Progenitor cell of endocrine pancreas (in vitro differentiated cells): Measurements from ENCODE around the gene GNAI3. TPM values are rescaled to one million over a fixed set of nuclear protein-coding genes. Genes with fewer than 3 reads are reported as not detected.

ENCODE experiments used
- DNase-seq: peaks from one replicate; pipeline ENCODE4 v3.0.0; 2021; ENCODE audit warnings: low spot score; ENCODE audit not compliant: unreplicated experiment
- H3K27ac Mint-ChIP-seq: 2 replicates; pipeline ENCODE4 v1.8.0; 2021; ENCODE audit warnings: mild to moderate bottlenecking, moderate library complexity, mixed read lengths
- H3K27me3 Mint-ChIP-seq: 2 replicates; pipeline ENCODE4 v1.8.0; 2021; ENCODE audit warnings: mixed read lengths
- H3K36me3 Mint-ChIP-seq: 2 replicates; pipeline ENCODE4 v1.8.0; 2022; ENCODE audit warnings: mixed read lengths; ENCODE audit not compliant: insufficient read depth
- H3K4me1 Mint-ChIP-seq: 2 replicates; pipeline ENCODE4 v1.8.0; 2021; ENCODE audit warnings: low read depth, mixed read lengths
- H3K4me3 Mint-ChIP-seq: 2 replicates; pipeline ENCODE4 v1.8.0; 2021; ENCODE audit warnings: low read depth, mild to moderate bottlenecking, moderate library complexity, mixed read lengths
- H3K9me3 Mint-ChIP-seq: 2 replicates; pipeline ENCODE4 v1.8.0; 2021; ENCODE audit warnings: low read depth, mixed read lengths
- total RNA-seq: library from RNA; stranded (reverse); gene quantifications from 2 replicates; pipeline ENCODE4 v1.2.1, GENCODE V29; 2021
- TF ChIP-seq, protein P1 (sequence below): fragments of 200-600 bp; sonication (generic); IDR thresholded peaks from one replicate; pipeline ENCODE4 v1.5.0; 2021; ENCODE audit warnings: antibody characterized with exemption, mild to moderate bottlenecking; ENCODE audit not compliant: unreplicated experiment

The GNAI3 gene
- total RNA-seq, 1 donor from 2014 or later = 10.0 TPM

DNA sequence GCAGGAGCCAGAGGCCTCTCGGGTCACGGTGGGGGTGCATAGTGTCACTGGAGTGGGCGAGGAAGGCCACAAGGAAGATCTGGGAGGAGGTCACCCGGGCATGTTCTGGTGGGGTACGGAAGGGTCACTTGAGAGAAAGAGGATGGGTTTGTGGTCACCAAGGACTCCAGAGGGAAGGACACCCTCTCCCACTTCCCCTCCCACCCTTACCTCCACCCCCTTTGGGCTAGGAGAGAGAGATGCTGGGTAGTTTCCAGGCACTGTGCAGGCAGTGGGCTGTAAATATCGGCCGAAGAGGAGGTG lies 39.6 kb upstream of the GNAI3 start:
- H3K4me1 Mint-ChIP-seq = peaks cover 10% of the 10 kb centered on the region
- peaks cover 32% of the 10 kb centered on the region for H3K27me3 Mint-ChIP-seq
- TF ChIP-seq, protein P1, sequence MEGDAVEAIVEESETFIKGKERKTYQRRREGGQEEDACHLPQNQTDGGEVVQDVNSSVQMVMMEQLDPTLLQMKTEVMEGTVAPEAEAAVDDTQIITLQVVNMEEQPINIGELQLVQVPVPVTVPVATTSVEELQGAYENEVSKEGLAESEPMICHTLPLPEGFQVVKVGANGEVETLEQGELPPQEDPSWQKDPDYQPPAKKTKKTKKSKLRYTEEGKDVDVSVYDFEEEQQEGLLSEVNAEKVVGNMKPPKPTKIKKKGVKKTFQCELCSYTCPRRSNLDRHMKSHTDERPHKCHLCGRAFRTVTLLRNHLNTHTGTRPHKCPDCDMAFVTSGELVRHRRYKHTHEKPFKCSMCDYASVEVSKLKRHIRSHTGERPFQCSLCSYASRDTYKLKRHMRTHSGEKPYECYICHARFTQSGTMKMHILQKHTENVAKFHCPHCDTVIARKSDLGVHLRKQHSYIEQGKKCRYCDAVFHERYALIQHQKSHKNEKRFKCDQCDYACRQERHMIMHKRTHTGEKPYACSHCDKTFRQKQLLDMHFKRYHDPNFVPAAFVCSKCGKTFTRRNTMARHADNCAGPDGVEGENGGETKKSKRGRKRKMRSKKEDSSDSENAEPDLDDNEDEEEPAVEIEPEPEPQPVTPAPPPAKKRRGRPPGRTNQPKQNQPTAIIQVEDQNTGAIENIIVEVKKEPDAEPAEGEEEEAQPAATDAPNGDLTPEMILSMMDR = no peak
- H3K27ac Mint-ChIP-seq = no peak overlapping the region
- H3K9me3 Mint-ChIP-seq = no peaks in the 10 kb centered on the region
- no peak for DNase-seq
- peak overlapping the region; percentile 84 for H3K4me3 Mint-ChIP-seq
- no peaks in the 10 kb centered on the region for H3K36me3 Mint-ChIP-seq

DNA sequence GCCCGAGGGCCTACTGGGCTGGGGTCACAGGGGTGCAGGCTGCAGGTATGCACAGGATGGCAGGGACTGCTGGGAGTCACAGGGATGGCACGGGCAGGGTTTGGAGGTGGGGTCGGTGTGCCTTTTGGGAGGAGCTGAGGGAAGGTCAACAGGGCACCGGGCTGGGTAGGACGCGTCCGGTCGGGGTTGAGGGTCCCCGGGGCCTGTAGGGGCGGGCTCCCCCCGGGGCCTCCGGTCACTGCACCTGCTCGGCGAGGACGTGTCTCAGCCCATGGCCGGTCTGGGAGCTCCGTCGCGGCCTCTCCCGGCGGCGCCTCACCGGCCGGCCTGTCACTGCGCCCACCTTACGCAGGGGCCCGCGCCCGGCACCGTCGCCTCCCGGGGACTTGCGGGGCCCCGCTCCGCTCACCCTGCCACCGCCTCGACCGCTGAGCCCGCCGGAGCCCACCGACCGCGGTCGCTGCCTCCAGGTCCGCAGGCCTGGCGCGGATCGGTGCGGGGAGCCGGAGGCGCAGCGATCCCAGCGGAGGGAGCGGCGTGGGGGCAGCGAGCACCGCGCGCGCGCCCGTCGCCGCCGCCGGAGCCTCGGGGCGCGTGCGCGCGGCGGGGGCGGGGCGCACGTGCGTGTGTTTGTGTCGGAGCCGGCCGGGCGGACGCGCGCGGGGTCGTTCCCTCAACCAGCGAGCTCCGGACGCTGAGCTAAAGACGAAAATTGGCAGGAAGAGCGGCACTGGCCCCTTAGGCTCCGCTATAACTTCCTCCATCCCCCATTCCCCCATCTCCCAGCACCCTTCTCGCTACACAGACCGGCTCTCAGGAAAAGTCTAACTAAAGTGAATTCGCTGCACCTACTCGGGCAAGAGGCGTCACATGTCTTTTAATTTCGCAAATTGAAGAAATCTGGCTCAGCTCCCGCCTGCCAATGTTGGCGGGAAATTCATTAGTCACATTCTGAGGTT lies 39.0 kb upstream of the GNAI3 start, which contains the start of gene AMIGO1:
Gene AMIGO1 (minus strand): TSS at position 552 of the 959 bp plus-strand sequence. CDS start 815 bp downstream, outside the sequence.
- Mint-ChIP-seq H3K4me3 (peak within 1 kb of the TSS; percentile 89), H3K27me3 (peaks cover 32% of the 10 kb centered on the region), H3K36me3 (no peaks in the 10 kb centered on the region), H3K4me1 (peaks cover 10% of the 10 kb centered on the region), H3K9me3 (no peaks in the 10 kb centered on the region), H3K27ac (peak within 1 kb of the TSS; percentile 73)
- DNase-seq = peak; percentile 54
- TF ChIP-seq, protein P1 = no peak

DNA sequence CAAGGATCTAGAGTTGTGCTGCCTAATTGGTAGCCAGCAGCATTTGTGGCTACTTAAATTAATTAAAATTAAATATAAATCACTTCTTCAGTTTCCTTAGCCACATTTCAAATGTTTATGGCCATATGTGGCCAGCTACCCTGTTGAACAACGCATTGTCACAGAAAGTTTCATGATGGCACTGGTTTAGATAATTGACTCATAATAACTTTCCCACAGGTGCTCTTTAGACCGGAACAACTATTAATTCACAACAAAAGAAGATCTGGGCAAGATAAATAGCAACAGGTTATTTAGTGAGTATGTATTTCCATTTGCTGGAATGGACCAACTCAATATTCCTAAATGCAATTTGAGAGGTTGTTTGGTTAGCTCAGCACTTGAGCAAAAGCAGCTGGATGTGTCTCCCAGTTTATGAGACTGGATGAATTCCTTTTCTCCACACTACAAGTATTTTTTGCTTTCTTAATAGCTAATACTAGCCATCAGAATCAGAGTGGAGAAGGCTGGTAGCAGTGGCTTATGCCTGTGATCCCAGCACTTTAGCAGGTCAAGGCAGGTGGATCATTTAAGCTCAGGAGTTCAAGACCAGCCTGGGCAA lies 35.2 kb upstream of the GNAI3 start:
- TF ChIP-seq, protein P1 = no peak
- Mint-ChIP-seq H3K4me1 (peaks cover 15% of the 10 kb centered on the region), H3K27ac (no peak overlapping the region), H3K9me3 (no peaks in the 10 kb centered on the region), H3K36me3 (no peaks in the 10 kb centered on the region), H3K27me3 (peaks cover 34% of the 10 kb centered on the region), H3K4me3 (no peak overlapping the region)
- DNase-seq = no peak

DNA sequence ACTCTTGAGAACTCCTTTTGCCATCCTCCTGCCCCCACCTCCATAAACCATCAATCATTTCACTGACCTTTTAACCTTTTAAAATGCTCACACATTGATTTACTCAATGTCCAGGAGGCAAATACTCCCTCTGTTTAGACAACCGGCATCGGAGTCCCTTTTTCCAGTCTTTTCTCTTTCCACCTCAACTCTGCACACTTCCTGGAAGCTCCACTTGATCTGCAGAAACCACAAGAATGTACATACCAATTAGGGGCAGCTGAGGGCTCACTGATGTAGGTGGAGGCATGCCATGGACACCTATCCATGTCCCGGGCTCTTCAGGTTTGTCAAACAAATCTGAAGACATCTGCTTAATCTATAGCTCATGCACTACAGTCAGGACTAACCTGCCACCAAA lies 33.6 kb upstream of the GNAI3 start:
- no peaks in the 10 kb centered on the region for H3K9me3 Mint-ChIP-seq
- H3K4me3 Mint-ChIP-seq = no peak overlapping the region
- no peak for DNase-seq
- TF ChIP-seq, protein P1 = no peak
- H3K36me3 Mint-ChIP-seq = no peaks in the 10 kb centered on the region
- H3K27me3 Mint-ChIP-seq = peaks cover 27% of the 10 kb centered on the region
- peaks cover 8% of the 10 kb centered on the region for H3K4me1 Mint-ChIP-seq
- no peak overlapping the region for H3K27ac Mint-ChIP-seq

DNA sequence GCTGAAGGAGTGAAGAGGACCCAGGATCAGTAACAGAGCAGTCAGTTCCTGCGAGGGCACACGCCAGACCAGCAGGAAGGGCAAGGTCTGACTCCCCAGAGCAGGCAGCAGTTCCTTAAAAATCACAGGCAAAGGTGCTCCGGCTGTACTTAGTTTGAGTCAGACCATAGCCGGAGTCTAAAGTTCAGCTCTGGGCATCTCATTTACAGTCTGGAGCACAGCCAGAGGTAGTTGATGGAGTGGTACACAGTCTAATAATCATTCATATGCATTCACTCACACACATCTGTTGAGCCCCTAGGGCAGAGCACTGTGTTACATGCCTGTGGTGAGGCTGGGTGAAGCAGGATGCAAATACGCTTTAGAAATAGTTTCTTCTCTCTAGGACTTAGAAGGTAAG lies 31.5 kb upstream of the GNAI3 start:
- Mint-ChIP-seq H3K27ac (no peak overlapping the region), H3K27me3 (peaks cover 23% of the 10 kb centered on the region), H3K36me3 (no peaks in the 10 kb centered on the region), H3K9me3 (no peaks in the 10 kb centered on the region), H3K4me3 (no peak overlapping the region), H3K4me1 (peaks cover 14% of the 10 kb centered on the region)
- TF ChIP-seq, protein P1 = no peak
- DNase-seq = no peak
